HT1080 (cell line): ENCODE measurements around the gene PASK. TPM values are rescaled to one million over a fixed set of nuclear protein-coding genes. Genes with fewer than 3 reads are reported as not detected.
A peak's percentile ranks its signal among the peaks of the same experiment; 100 is the strongest.
"Not testable (repeated sequence)": the region's sequence is repeated elsewhere in the genome, so short reads cannot be mapped to it uniquely, and the experiment has no call there.

Experiments used
- DNase-seq: peaks from one replicate; pipeline ENCODE4 v3.0.0-alpha.2; 2015; ENCODE audit warnings: low read depth
- polyA plus RNA-seq, 2 experiments: library from polyadenylated mRNA; depleted of rRNA; stranded (reverse); fragments of >200 nt; gene quantifications; 2 replicates each; pipeline ENCODE4 v1.2.3, GENCODE V29; 2015
- total RNA-seq: library from RNA; depleted of rRNA; stranded (reverse); fragments of >200 nt; shearing (Covaris generic); gene quantifications from 2 replicates; pipeline ENCODE4 v1.2.3, GENCODE V29; 2014; rRNA removed

The PASK gene
- total RNA-seq = 6.7 and 7.2 TPM in 2 replicates
- polyA plus RNA-seq (2015; cell fraction: cytosol; rRNA removed) = 3.1 and 3.8 TPM in 2 replicates
- polyA plus RNA-seq (2015; cell fraction: nucleus; rRNA removed) = 24.5 and 29.0 TPM in 2 replicates

DNA sequence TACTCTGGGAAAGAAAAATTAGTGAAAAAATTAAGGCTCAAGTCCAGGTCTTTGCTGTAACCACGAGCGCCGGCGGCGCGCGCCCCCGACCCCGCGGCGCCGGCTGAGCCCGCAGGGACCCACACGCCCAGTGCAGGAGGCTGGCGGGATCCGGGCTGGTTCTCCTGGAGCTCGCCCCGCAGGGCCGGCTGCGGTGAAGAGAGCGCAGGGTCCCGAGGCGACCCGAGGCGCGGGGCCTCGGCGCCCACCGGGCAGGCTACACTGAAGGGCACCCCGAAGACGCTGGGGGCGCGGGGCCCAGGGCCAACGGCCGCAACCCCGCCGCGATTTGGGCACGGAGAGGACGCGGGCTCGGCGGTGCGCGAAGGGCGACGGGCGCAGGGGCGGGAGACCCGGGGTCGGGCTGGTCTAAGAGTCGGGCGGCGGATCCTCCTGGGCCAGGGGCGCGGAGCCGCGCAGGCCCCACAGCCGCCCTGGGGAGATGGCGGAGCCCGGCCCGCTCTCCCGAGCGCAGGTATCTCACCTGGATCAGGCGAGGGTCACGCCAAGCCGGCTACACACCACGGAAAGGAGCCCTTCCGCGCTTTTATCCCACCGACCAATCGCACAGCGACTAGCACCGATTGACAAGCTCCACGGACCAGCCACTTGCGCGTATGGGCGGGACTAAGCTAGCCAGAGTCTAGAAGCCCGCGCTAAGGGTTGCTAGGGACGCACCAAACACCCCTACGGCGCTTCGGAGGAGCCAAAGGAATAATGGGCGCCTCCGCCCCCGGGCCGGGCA, at the start of gene PASK:
Gene PASK, minus strand, starts transcription at position 582 of the 784 bp plus-strand sequence. CDS start 6,440 bp downstream, outside the sequence.
- peak; percentile 91 for DNase-seq

DNA sequence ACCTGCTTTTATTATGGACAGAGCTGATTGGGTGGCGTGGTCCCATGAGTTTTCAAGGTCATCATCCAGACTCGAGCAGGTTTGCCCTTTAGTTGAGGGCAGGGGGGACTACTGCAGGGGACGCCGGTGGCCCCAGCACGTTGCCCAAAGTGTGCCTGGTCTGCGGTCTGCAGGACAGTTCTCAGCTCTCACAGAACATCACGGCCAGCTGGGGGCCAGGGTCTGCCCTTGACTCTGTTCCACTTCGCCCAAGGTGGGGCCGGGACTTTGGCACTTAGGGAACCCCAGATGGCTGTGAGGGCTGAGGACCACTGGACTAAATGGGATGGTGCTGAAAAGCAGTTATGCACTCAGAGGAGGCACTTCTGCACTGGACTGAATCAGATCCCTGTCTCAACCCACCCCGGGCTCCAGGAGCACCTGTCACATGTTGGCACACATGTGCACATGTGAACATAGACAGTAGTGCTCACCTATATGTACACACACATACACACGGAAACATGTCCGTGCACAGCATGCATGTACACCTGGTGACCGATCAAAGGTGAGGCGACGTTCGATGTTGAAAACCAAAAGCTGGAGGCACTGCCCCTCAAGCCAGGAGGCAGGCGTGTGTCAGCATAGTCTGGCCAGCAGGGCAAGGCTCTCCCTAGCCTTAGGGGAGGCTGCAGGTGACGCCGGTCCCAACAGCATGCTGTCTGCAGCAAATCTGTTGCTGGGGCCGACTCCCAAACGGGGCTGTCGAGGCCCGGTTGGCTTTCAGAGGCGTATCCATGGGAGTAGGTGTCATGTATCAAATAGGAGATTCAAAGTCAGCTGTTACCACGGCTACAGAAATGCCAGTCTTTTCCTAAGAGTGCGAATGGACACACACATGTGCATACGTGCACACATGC, 49.4 kb upstream of the PASK start:
- no peak for DNase-seq

DNA sequence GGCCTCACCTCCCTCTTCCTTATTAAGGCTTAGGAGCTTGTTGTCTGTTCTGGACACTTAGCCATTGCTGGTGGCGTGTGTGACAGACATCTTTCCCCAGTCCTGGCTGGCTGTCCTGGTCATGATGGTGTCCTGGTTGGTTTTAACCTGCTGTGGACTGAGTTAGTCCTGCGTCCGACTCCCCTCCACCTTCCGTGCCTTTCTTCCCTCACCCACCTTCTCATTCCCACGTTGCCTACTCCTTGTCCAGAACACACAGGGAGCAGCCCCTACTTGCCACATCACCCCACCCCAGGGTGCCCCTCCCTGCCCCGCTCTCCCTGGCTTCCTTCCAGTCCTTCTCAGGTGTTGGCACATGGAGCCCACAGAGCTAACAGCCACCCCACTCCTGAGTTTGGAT, 48.7 kb upstream of the PASK start:
- DNase-seq = no peak

DNA sequence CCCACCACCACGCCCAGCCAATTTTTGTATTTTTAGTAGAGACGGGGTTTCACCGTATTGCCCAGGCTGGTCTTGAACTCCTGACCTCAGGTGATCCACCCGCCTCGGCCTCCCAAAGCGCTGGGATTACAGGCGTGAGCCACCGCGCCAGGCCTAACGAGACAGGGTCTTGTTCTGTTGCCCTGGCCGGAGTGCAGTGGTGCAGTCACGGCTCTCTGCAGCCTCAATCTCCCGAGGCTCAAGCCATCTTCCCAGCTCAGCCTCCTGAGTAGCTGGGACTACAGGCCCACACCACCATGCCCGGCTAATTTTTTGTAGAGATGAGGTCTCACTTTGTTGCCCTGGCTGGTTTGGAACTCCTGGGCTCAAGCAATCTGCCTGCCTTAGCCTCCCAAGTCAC, 48.0 kb upstream of the PASK start:
- not testable (repeated sequence) for DNase-seq

DNA sequence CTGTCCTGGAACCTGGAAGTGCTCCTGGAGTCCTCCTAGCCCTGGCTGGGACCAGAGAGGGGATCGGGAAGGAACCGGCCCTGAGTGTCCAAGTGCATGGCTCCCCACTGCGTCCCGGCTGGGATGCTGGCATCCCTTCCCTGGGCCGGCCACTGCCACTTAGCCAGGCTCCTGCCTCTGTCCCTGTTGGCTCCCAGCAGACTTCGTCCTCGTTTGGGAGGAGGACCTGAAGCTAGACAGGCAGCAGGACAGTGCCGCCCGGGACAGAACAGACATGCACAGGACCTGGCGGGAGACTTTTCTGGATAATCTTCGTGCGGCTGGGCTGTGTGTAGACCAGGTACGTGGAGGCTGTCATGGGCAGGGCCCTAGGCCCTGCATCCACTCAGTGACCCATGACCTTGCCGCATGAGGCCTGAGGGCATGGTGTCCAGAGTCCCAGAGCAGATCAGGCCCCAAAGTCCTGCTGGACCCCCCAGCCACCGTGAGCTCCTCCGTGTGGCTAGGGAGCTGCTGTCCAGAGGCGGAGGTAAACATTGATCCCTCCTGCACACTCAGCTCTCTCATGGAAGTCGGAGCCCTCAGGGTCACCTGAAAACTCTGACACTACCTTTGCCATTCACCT, 46.3 kb upstream of the PASK start:
- DNase-seq = no peak

DNA sequence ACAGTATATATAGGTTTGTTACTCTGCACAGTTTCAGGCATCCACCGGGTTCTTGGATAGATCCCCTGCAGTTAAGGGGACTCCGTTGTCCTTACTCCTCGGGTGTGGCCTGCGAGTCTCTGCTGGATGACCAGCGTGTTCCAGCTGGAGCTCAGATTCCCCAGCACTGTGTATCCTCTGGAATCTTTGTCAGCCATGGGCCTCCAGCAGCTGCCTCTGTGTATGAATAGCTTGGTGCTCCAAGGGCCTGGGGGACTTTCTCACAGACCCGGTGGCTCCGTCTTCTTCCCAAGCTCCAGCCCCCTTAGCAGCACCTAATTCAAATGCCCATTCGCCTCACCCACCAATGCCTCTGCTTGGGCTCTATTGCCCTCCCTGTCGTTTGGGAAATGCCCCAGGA, 45.5 kb upstream of the PASK start:
- no peak for DNase-seq

DNA sequence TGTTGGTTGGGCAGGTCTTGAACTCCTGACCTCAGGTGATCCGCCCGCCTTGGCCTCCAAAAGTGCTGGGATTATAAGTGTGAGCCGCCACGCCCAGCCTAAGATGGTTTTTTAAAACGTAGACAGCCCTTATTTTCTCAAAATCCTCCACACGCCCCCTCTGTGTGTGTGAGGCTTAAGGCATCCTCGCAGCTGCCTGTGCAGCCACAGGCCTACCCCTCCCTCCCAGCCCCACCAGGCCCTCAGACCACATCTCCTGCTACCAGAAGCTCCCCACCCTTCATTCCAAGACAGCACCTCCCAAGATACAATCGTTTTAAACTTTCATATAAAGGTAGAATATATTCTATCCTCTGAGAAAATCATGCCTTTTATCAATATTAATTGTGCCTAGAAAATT, 44.0 kb upstream of the PASK start:
- DNase-seq = no peak

DNA sequence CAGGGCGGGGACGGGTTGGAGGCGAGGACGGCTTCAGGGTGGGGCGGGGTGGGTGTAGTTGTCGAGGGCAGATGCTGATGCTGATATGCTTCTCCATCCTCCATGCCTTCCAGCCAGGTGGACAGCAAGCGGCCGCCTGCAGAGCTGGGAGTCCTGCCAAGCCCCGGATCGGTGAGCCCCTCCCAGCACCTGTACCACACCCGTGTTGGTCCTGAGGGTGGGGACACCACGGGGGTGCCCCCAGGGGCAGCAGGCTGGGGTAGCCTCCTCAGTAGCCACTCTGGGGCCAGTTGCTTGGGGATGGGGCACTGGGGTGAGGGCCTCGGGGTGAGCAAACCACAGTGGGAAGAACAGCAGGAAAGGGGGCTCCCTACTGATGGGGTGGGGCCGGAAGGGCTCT, 41.8 kb upstream of the PASK start:
- DNase-seq = no peak

DNA sequence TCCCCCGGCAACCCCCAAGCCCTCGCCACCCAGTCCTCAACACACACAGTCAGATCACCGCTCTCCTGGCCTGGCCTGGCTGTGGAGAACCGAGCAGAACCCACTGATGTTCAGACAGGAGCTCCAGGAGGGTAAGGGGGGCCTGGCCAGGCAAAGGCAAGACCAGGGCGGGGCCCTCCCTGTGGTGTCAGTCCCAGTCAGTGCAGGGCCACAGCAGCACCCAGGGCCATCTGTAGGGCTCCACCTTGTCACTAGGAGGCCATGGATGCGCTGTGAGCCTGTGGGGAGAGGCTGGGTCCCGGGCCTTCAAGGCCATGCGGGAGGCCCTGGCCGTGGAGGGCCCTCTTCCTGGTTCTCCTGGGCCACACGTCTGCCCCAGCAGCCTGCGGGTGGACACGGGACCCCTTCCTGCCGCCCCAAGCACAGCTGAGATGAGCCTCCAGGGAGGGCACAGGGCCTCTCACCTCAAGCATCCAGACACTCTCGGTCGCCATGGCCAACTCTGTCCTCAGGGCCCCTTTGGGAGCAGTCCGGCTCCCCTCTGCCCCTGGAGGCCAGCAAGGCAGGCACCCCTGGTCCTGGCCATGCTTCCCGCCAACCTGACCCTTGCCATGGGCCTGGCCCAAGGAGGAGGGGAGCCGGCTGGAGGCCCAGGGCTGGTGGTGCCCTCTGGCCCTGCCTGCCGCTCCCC, 41.2 kb upstream of the PASK start:
- DNase-seq = no peak

DNA sequence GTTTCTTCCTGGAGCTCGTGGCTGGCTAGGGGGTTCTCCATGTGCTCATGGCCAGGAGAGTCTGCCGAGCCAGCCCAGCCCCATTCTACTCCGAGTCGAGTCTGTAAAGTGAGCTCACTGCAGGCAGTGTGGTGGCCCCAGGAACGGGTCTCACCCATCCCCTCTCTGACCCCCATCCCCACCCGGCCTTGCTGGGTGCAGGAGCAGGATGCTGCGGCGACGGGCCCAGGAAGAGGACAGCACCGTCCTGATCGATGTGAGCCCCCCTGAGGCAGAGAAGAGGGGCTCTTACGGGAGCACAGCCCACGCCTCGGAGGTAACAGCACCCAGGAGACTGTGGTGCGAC, 40.6 kb upstream of the PASK start:
- no peak for DNase-seq

DNA sequence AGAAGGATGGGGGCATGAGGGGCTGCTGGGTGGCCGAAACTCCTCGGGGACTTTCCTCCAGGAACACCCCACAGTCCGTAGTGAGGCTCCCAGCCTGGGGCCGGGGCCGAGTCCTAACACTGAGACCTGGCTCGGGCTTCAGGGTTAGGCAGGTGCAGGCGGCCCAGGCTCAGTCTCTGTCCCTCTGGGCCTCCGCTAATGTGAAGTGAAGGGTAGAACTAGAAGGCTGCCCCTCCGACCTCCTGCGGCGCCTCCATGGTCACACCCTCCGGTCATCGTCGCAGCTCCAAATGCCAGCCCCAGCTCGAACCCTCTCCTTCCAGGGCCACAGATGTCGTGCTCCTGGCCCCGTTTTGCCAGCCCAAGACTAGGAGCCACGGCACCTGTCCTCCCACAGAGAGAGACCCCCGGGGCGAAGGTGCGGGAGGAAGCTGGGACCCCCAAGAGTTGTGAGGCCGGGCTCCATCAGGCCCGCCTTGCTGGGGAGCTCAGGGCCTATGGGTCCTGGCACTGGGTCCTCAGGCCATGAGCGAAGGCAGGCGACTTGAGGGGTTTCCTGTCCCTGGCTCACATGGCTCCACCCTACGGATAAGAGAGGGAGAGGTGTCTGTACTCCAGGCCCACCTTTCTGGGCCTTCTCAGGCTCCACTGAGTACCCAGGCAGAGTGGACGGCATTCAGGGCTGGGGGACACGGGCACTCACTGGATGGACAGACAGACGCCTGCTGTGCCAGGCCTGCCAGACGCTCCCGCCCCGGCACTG, 40.0 kb upstream of the PASK start:
- no peak for DNase-seq

DNA sequence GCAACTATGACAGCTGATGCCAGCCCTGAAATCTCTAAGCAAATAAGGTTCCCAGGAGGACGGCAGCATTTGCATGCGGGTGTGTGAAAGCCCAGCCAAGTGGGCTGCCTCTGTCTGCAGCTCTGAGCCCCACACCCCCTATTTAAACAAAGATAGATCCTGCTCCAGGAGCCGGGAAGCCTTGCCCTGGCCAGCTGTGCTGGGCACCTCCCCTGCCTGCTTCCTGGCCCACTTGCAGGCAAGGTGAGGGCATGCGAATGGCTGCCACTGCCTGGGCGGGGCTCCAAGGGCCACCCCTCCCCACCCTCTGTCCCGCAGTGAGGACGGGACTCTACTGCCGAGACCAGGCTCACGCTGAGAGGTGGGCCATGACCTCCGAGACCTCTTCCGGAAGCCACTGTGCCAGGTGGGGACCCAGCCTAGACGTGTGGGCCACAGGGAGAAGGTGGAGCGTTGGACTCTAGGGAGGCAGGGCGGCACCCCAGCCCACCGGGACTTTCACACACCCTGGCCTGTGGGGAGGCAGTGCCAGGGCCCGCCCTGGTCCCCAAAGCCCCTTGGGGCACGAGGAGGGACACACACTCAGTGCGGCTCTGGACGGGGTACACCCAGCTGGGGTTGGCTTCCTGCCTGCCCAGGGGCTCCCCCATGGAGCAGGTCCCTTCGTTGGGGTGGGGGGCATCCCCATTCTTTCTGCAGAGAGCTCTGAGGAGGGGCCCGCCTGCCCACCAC, 39.3 kb upstream of the PASK start, which contains the start of gene ANO7:
Gene ANO7, plus strand, starts transcription at position 317 of the 732 bp plus-strand sequence. CDS start 1,387 bp downstream, outside the sequence.
- no peak for DNase-seq

DNA sequence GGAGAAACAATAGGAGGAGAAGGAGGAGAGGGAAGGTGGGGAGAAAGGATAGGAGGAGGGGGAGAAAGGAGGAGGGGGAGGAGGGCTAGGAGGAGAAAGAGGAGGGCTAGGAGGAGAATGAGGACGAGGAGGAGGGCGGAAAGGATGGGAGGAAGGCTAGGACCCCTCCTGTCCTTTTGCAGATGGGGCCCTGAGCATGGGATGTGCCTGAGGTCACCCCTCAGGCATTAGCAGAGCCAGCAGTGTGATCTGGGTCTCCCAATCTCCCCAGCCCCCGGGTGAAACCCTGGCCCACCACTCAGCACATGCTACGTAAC, 38.6 kb upstream of the PASK start:
- DNase-seq = no peak

DNA sequence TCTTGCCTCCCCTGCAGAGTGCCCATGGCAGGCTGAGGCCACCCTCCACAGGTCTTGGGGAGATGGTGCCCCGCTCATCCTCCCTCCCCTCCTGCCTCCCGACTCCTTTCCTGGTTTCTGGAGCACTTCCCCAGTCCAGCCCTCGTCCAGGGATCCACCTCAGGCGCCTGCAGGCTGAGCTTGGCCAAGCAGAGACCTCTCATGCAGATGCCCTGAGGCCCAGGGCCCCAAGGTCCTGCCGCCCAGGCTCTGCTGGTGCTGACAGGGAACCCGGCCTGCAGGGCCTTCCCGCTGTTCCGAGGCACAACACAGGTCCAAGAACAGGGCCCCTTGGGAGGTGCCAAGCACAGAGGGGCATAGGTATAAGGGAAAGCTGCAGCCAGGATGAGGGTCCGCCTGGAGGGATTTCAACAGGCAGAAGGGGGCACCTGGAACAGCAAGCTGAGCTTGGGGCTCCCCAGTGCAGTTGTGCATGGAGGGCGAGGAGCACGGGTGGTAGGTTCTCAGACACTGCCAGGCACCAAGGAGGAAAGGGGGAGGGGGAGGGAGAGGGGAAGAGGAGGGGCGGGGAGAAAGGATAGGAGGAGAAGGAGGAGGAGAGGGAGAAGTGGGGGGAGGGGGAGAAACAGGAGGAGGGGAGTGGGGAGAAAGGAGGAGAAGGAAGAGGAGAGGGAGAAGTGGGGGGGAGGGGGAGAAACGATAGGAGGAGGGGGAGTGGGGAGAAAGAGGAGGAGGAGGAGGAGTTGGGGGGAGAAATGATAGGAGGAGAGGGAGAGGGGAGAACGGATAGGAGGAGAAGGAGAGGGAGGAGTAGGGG, 38.0 kb upstream of the PASK start:
- DNase-seq = no peak

DNA sequence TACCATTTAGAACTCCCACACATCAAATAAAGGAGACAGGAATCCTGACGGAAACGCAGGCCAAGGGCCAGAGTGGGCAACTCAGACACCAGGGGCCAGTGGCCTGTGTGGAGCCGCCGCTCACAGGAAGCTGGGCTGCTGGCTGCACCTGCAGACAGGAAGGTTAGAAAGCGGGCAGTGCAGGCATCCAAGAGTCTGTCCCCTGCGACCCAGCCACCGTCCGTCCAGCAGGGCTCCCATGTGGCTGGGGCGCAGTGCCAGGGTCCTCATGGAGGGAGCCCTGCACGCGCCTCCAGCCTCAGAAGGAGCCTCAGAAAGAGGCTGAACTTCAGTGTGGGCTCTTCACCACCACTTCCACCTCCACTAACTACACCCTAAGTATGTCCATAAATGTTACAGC, 36.7 kb upstream of the PASK start:
- DNase-seq = no peak

DNA sequence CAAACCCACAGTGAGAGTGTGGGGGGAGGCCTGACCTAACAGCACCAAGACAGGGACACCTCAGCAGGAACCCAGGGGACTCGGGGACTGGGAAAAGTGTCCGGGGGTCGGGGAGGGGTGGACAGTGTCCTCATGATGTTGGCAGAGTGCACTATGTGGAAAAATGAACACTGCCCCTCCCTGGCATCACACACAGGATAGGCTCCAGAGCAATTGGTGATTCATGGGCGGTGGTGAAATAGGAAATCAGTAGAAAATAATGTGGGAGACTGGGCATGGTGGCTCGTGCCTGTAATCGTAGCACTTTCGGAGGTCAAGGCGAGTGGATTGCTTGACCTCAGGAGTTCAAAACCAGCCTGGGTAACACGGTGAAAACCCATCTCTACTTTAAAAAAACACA, 35.6 kb upstream of the PASK start:
- no peak for DNase-seq

DNA sequence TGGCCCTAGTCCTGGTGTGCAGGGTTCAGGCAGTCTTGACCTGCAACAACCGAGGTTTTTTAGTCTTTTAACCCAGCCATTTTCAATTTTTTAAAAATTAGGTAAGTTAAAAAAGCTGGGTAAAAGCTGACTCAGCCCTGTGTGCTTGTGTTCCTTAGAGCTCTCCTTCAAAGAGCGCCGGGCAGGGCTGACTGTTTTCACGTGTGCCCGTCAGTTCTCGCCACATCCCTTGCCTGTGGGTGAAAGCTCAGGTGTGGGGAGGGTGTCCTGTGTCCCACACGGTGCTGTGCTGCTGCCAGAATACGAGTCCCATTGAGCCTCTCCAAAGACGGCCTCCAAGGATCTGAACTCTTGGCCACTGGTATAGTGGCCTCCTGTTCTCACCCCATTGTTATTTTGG, 33.9 kb upstream of the PASK start:
- DNase-seq = no peak

DNA sequence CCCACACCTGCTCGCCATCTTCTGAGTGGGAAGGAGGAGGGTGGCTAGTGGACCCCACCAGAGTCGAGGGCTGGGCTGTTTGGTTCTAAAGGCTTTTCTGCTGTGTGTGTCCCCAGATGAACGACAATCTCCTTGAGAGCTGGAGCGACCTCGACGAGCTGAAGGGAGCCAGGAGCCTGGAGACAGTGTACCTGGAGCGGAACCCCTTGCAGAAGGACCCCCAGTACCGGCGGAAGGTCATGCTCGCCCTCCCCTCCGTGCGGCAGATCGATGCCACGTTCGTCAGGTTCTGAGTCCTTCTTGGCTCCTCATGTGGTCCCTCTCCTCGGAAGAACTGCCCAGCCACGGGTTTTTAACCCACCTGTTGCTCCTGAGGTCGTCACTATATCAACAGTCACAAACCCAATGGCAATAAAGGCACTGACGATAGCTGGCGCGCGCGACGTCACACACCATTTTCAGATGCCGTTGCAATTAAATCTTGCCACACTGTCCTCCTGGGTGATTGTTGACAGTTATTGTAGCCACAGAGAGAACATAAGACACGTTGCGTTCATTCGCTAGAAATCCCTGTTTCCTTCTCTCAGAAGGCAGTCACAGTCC, 33.4 kb upstream of the PASK start:
- no peak for DNase-seq

DNA sequence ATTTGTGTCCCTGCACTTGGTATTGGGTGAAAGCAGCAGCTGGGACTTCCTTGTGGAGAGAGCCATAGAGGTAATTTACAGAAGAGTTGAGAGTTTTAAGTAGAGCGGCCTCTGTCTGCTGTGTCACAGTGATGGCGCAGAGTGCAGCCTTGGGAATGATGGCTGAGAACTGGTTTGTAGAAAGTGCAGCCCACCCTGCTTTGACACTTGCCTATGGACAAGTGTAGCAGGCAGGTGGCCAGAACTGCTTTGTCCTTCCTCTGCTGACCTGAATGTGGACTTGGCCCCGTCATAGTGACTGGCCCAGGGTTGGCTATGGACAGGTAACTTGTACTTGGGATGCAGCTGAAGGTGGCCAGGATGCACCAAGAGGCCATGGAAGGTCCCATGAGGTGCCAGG, 32.9 kb upstream of the PASK start:
- DNase-seq = no peak
